ENCODE results near the gene ECSIT. TPM values are rescaled to one million over a fixed set of nuclear protein-coding genes. Genes with fewer than 3 reads are reported as not detected.
"Not testable (repeated sequence)": the region's sequence is repeated elsewhere in the genome, so short reads cannot be mapped to it uniquely, and the experiment has no call there.

Gene ECSIT
- total RNA-seq, 1 experiment from 2014 or later, result 39.8 TPM

DNA sequence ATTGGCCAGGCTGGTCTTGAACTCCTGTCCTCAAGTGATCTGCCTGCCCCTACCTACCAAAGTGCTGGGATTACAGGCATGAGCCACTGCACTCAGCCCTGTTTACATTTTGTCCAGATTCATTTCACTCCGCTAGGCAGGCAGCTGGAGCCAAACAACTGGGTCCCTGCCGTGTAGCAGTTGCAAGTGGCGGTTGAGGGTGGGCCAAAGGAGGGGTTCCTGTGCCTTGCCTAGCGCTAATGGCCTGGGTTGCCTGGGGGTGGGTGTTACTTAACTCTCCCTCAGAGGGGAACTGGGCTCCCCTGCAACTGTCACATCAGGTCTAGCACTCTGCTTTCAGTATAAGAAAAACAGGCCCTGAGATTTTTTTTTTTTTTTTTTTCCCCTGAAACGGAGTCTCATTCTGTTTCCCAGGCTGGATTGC lies 41.1 kb upstream of the ECSIT start:
- Histone ChIP-seq H3K9me3 (no peaks in the 10 kb centered on the region), H3K4me3 (ENCODE audit: low read depth, low read length) (no peak overlapping the region), H3K4me1 (no peaks in the 10 kb centered on the region), H3K27me3 (replicated peaks; ENCODE audit: control insufficient read depth, insufficient read depth, low read length) (no peaks in the 10 kb centered on the region), H3K36me3 (ENCODE audit: control insufficient read depth, insufficient read depth, low read length) (no peaks in the 10 kb centered on the region)
- Mint-ChIP-seq H3K9me3 (ENCODE audit: unreplicated experiment) (no peaks in the 10 kb centered on the region), H3K27ac (ENCODE audit: unreplicated experiment) (no peak overlapping the region), H3K36me3 (ENCODE audit: insufficient read depth, unreplicated experiment) (no peaks in the 10 kb centered on the region), H3K4me3 (ENCODE audit: unreplicated experiment) (no peak overlapping the region), H3K27me3 (ENCODE audit: insufficient read depth, unreplicated experiment) (no peaks in the 10 kb centered on the region), H3K4me1 (ENCODE audit: low read depth, unreplicated experiment) (no peaks in the 10 kb centered on the region)
- no TSS peak for BruUV-seq (replicated peaks)
- DNase-seq, result no peak
- intact Hi-C loops (cut with micrococcal nuclease; ENCODE audit: unreplicated experiment), result no loop called here
- TF ChIP-seq, protein P1, sequence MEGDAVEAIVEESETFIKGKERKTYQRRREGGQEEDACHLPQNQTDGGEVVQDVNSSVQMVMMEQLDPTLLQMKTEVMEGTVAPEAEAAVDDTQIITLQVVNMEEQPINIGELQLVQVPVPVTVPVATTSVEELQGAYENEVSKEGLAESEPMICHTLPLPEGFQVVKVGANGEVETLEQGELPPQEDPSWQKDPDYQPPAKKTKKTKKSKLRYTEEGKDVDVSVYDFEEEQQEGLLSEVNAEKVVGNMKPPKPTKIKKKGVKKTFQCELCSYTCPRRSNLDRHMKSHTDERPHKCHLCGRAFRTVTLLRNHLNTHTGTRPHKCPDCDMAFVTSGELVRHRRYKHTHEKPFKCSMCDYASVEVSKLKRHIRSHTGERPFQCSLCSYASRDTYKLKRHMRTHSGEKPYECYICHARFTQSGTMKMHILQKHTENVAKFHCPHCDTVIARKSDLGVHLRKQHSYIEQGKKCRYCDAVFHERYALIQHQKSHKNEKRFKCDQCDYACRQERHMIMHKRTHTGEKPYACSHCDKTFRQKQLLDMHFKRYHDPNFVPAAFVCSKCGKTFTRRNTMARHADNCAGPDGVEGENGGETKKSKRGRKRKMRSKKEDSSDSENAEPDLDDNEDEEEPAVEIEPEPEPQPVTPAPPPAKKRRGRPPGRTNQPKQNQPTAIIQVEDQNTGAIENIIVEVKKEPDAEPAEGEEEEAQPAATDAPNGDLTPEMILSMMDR (IDR thresholded peaks at IDR 0.05; ENCODE audit: insufficient read depth in 1 of 2, low read depth in 1 of 2, low read length in 1 of 2, severe bottlenecking in 1 of 2, unreplicated experiment in 1 of 2), result no peak
- ChIA-PET CTCF (no interaction called here), POLR2A (no interaction called here)

DNA sequence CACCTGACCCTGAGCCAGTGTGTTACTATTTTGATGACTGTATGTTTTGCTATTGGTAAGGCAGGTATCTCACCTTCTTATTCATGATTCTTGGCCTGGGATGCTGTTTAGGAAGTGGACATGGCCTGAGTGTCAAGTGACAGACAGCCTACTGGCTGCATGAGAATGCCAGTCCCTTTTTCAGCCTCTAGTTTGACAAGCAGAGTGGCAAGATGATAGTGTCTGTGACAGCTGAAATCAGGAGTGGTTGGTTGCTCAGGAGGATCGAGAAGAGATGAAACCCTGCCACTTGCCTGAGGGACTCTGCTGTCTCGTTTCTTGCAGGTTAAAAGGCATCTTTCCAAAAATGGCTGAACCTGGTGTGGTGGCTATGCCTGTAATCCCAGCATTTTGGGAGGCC lies 37.2 kb upstream of the ECSIT start:
- Mint-ChIP-seq H3K4me3 (ENCODE audit: unreplicated experiment) (no peak overlapping the region), H3K9me3 (ENCODE audit: unreplicated experiment) (no peaks in the 10 kb centered on the region), H3K4me1 (ENCODE audit: low read depth, unreplicated experiment) (no peaks in the 10 kb centered on the region), H3K27ac (ENCODE audit: unreplicated experiment) (no peak overlapping the region), H3K27me3 (ENCODE audit: insufficient read depth, unreplicated experiment) (no peaks in the 10 kb centered on the region), H3K36me3 (ENCODE audit: insufficient read depth, unreplicated experiment) (peaks cover 5% of the 10 kb centered on the region)
- BruUV-seq (replicated peaks), result no TSS peak
- TF ChIP-seq, protein P1 (IDR thresholded peaks at IDR 0.05; ENCODE audit: insufficient read depth in 1 of 2, low read depth in 1 of 2, low read length in 1 of 2, severe bottlenecking in 1 of 2, unreplicated experiment in 1 of 2), result no peak
- intact Hi-C loops (cut with micrococcal nuclease; ENCODE audit: unreplicated experiment), result no loop called here
- Histone ChIP-seq H3K36me3 (ENCODE audit: control insufficient read depth, insufficient read depth, low read length) (no peaks in the 10 kb centered on the region), H3K27me3 (replicated peaks; ENCODE audit: control insufficient read depth, insufficient read depth, low read length) (no peaks in the 10 kb centered on the region), H3K4me3 (ENCODE audit: low read depth, low read length) (no peak overlapping the region), H3K4me1 (no peaks in the 10 kb centered on the region), H3K9me3 (no peaks in the 10 kb centered on the region)
- DNase-seq, result no peak
- ChIA-PET POLR2A (interaction anchor here (0.7 kb wide), 1 partner anchor 195 kb away, joined by 3 read pairs; no protein-coding TSS in a partner anchor), CTCF (interaction anchor here (0.8 kb wide), 1 partner anchor 37 kb away, joined by 5 read pairs; the partner anchor contains the start of gene ECSIT)

DNA sequence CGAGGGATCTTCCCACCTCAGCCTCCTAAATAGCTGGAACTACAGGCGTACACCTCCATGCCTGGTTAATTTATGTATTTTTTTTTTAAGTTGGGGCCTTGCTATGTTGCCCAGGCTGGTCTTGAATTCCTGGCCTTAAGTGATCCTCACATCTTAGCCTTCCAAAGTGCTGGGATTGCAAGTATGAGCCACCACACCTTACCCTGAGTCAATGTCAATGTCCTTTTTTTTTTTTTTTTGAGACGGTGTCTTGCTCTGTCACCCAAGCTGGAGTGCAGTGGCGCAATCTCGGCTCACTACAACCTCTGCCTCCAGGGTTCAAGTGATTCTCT lies 36.7 kb upstream of the ECSIT start:
- H3K27me3 Mint-ChIP-seq (ENCODE audit: insufficient read depth, unreplicated experiment); H3K36me3 ChIP-seq (ENCODE audit: control insufficient read depth, insufficient read depth, low read length); intact Hi-C loops (cut with micrococcal nuclease; ENCODE audit: unreplicated experiment); BruUV-seq (replicated peaks); H3K4me3 Mint-ChIP-seq (ENCODE audit: unreplicated experiment); H3K4me3 ChIP-seq (ENCODE audit: low read depth, low read length); H3K9me3 Mint-ChIP-seq (ENCODE audit: unreplicated experiment); H3K4me1 Mint-ChIP-seq (ENCODE audit: low read depth, unreplicated experiment); H3K27ac Mint-ChIP-seq (ENCODE audit: unreplicated experiment); H3K36me3 Mint-ChIP-seq (ENCODE audit: insufficient read depth, unreplicated experiment); H3K9me3 ChIP-seq; DNase-seq; H3K4me1 ChIP-seq; H3K27me3 ChIP-seq (replicated peaks; ENCODE audit: control insufficient read depth, insufficient read depth, low read length): not testable (repeated sequence)
- POLR2A ChIA-PET, result interaction anchor here (0.7 kb wide), 1 partner anchor 195 kb away, joined by 3 read pairs; no protein-coding TSS in a partner anchor
- CTCF ChIA-PET, result interaction anchor here (0.8 kb wide), 1 partner anchor 36 kb away, joined by 5 read pairs; the partner anchor contains the start of gene ECSIT

DNA sequence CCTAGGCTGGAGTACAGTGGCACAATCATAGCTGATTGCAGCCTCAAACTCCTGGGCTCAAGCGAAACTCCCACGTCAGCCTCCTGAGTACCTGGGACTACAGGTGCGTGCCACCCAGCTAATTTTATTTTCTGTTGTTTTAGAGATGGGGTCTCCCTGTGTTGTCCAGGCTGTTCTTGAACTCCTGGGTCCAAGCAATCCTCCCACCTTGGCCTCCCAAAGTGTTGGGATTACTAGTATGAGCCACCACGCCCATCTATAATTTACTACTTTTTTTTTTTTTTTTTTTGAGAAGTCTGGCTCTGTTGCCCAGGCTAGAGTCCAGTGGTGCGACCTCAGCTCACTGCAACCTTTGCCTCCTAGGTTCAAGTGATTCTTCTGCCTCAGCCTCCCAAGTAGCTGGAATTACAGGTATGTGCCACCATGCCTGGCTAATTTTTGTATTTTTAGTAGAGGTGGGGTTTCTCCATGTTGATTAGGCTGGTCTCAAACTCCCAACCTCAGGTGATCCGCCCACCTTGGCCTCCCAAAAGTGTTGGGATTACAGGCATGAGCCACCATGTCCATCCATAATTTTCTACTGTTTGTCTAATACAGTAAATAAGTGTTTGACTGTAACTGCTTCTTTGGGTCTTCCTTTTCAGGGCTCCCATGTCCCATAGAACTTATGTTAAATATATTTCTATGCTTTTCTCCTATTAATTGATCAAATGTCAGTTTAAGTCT lies 35.3 kb upstream of the ECSIT start:
- CTCF ChIA-PET; H3K27me3 Mint-ChIP-seq (ENCODE audit: insufficient read depth, unreplicated experiment): not testable (repeated sequence)

More for the DNA sequence above, 35.3 kb upstream of the ECSIT start:
- POLR2A ChIA-PET; H3K9me3 Mint-ChIP-seq (ENCODE audit: unreplicated experiment); BruUV-seq (replicated peaks); H3K4me3 ChIP-seq (ENCODE audit: low read depth, low read length); H3K36me3 ChIP-seq (ENCODE audit: control insufficient read depth, insufficient read depth, low read length); intact Hi-C loops (cut with micrococcal nuclease; ENCODE audit: unreplicated experiment); DNase-seq; H3K4me1 Mint-ChIP-seq (ENCODE audit: low read depth, unreplicated experiment); H3K36me3 Mint-ChIP-seq (ENCODE audit: insufficient read depth, unreplicated experiment); H3K4me1 ChIP-seq; H3K27me3 ChIP-seq (replicated peaks; ENCODE audit: control insufficient read depth, insufficient read depth, low read length); H3K4me3 Mint-ChIP-seq (ENCODE audit: unreplicated experiment); H3K9me3 ChIP-seq; H3K27ac Mint-ChIP-seq (ENCODE audit: unreplicated experiment): not testable (repeated sequence)
